ENCODE data around the gene PI4K2A. TPM values are rescaled to one million over a fixed set of nuclear protein-coding genes. Genes with fewer than 3 reads are reported as not detected.

Gene PI4K2A
- total and polyA plus RNA-seq, 2 donors (not counting 3 experiments of a cell fraction or from before 2014, with no cell fraction given) = 20.4 to 24.6 TPM

DNA sequence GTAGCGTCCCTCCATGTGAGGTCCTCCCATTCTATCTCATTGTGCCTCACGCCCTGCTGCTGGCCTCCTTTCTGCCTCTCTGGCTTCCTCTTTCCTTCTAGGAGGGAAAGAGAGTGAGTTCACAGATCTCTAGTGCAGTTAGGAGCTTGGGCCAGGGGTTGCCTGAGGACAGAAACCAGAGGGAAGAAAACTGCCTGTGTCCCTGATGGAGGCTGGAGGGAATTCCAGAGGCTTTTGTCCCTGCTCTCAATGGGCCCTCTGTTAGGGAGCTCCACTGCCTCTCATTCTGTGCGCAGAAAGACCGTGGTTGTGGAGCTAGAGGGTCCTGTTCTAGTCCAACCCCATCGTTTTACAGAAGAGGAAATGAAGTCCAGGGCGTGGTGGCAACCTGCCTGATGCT is 77.7 kb downstream of the PI4K2A start:
- ChIA-PET POLR2A (no interaction called here), CTCF (interaction anchor here (1.0 to 21.8 kb wide), 3 partner anchors 8 to 42 kb away, joined by 4 to 863 read pairs (median 863); partner anchors contain the start of genes MARVELD1 and ZFYVE27)
- Histone ChIP-seq H3K4me2 (ENCODE audit: insufficient read depth, low read length) (no peak overlapping the region), H3K27me3 (ENCODE audit: control insufficient read depth in 2 of 2, insufficient read depth in 2 of 2, low read length in 2 of 2) (no peaks in the 10 kb centered on the region), H3K9ac (replicated peaks; ENCODE audit: extremely low read depth, insufficient read depth, low read length) (no peak overlapping the region), H2AFZ (ENCODE audit: low read depth, low read length) (no peak overlapping the region), H3K9me3 (replicated peaks; ENCODE audit: control insufficient read depth, insufficient read depth, low read length) (no peaks in the 10 kb centered on the region), H3K27ac (ENCODE audit: insufficient read depth, low read depth, low read length) (no peak overlapping the region), H3K4me1 (ENCODE audit: control insufficient read depth, extremely low read depth, insufficient read depth, low read length) (peaks cover 19% of the 10 kb centered on the region), H3K4me3 (replicated peaks in 1 of 3; ENCODE audit: insufficient read depth in 1 of 3, low read depth in 1 of 3, low read length in 3 of 3) (no peak overlapping the region), H4K20me1 (replicated peaks; ENCODE audit: control insufficient read depth, extremely low read depth, insufficient read depth, low read length) (no peaks in the 10 kb centered on the region), H3K36me3 (ENCODE audit: control insufficient read depth in 2 of 2, extremely low read depth in 1 of 2, insufficient read depth in 2 of 2, low read length in 2 of 2) (peaks cover 0 to 16% of the 10 kb centered on the region in 2 experiments), H3K9me1 (replicated peaks; ENCODE audit: control insufficient read depth, extremely low read depth, insufficient read depth, low read length) (no peaks in the 10 kb centered on the region), H3K79me2 (ENCODE audit: control insufficient read depth, insufficient read depth, low read length) (peaks cover 34% of the 10 kb centered on the region)
- BruUV-seq (replicated peaks) = no TSS peak
- TF ChIP-seq FOS (IDR thresholded peaks at IDR 0.05; ENCODE audit: borderline replicate concordance, insufficient read depth, low read length) (no peak), JUN (IDR thresholded peaks at IDR 0.05; ENCODE audit: borderline replicate concordance, insufficient read depth, insufficient read length, low read depth) (no peak), CTCF (IDR thresholded peaks at IDR 0.05; ENCODE audit: extremely low read depth in 1 of 2, insufficient read depth in 1 of 2, low read depth in 1 of 2, low read length in 2 of 2) (no peak)
- TF ChIP-seq, protein P1, sequence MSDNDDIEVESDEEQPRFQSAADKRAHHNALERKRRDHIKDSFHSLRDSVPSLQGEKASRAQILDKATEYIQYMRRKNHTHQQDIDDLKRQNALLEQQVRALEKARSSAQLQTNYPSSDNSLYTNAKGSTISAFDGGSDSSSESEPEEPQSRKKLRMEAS (IDR thresholded peaks at IDR 0.05; ENCODE audit: insufficient read depth, insufficient read length) = no peak
- no peak for FAIRE-seq
- intact Hi-C loops (cut with micrococcal nuclease) = no loop called here
- DNase-seq (ENCODE audit: low read depth, low spot score) = no peak
- dilution Hi-C loops (cut with MboI; ENCODE audit: extremely low pct_ligation_motif_present, low sequenced_read_pairs) = no loop called here

GRCh38 chr10:97718659-97719142 is 78.2 kb downstream of the PI4K2A start:
- no peak for DNase-seq (ENCODE audit: low read depth, low spot score)
- Histone ChIP-seq H3K27ac (ENCODE audit: insufficient read depth, low read depth, low read length) (no peak overlapping the region), H3K4me3 (replicated peaks in 1 of 3; ENCODE audit: insufficient read depth in 1 of 3, low read depth in 1 of 3, low read length in 3 of 3) (no peak overlapping the region), H3K9ac (replicated peaks; ENCODE audit: extremely low read depth, insufficient read depth, low read length) (no peak overlapping the region), H3K9me1 (replicated peaks; ENCODE audit: control insufficient read depth, extremely low read depth, insufficient read depth, low read length) (no peaks in the 10 kb centered on the region), H2AFZ (ENCODE audit: low read depth, low read length) (no peak overlapping the region), H3K9me3 (replicated peaks; ENCODE audit: control insufficient read depth, insufficient read depth, low read length) (no peaks in the 10 kb centered on the region), H3K4me2 (ENCODE audit: insufficient read depth, low read length) (no peak overlapping the region), H3K27me3 (ENCODE audit: control insufficient read depth in 2 of 2, insufficient read depth in 2 of 2, low read length in 2 of 2) (no peaks in the 10 kb centered on the region), H3K79me2 (ENCODE audit: control insufficient read depth, insufficient read depth, low read length) (peaks cover 34% of the 10 kb centered on the region), H3K36me3 (ENCODE audit: control insufficient read depth in 2 of 2, extremely low read depth in 1 of 2, insufficient read depth in 2 of 2, low read length in 2 of 2) (peaks cover 0 to 16% of the 10 kb centered on the region in 2 experiments), H3K4me1 (ENCODE audit: control insufficient read depth, extremely low read depth, insufficient read depth, low read length) (peaks cover 18% of the 10 kb centered on the region), H4K20me1 (replicated peaks; ENCODE audit: control insufficient read depth, extremely low read depth, insufficient read depth, low read length) (no peaks in the 10 kb centered on the region)
- no peak for TF ChIP-seq CTCF (IDR thresholded peaks at IDR 0.05; ENCODE audit: extremely low read depth in 1 of 2, insufficient read depth in 1 of 2, low read depth in 1 of 2, low read length in 2 of 2)
- no peak for TF ChIP-seq JUN (IDR thresholded peaks at IDR 0.05; ENCODE audit: borderline replicate concordance, insufficient read depth, insufficient read length, low read depth)
- no peak for TF ChIP-seq GATA2 (IDR thresholded peaks at IDR 0.05; ENCODE audit: insufficient read depth, insufficient read length, low read depth, low read length)
- TF ChIP-seq, protein P1 (IDR thresholded peaks at IDR 0.05; ENCODE audit: insufficient read depth, insufficient read length) = no peak
- no peak for TF ChIP-seq POLR2A (IDR thresholded peaks at IDR 0.05; ENCODE audit: low read depth, low read length)
- no peak for TF ChIP-seq EZH2 (IDR thresholded peaks at IDR 0.05; ENCODE audit: borderline replicate concordance, low read depth, low read length, severe bottlenecking)
- no peak for TF ChIP-seq MYC (IDR thresholded peaks at IDR 0.05; ENCODE audit: low read depth, low read length)
- TF ChIP-seq FOS (IDR thresholded peaks at IDR 0.05; ENCODE audit: borderline replicate concordance, insufficient read depth, low read length) = no peak
- TF ChIP-seq POLR2AphosphoS5 (IDR thresholded peaks at IDR 0.05; ENCODE audit: insufficient read depth, low read depth, low read length) = no peak
- CTCF ChIA-PET = interaction anchor here (1.0 to 21.8 kb wide), 3 partner anchors 8 to 42 kb away, joined by 4 to 863 read pairs (median 863); partner anchors contain the start of genes MARVELD1 and ZFYVE27
- POLR2A ChIA-PET = no interaction called here
- dilution Hi-C loops (cut with MboI; ENCODE audit: extremely low pct_ligation_motif_present, low sequenced_read_pairs) = no loop called here
- intact Hi-C loops (cut with micrococcal nuclease) = no loop called here
- FAIRE-seq = no peak
- no TSS peak for BruUV-seq (replicated peaks)

Measured in endothelial cell of umbilical vein (primary cell).